ENCODE results near the gene METTL15.

METTL15 gene

GRCh38 chr11:28106353-28107043 is 1.7 kb upstream of the METTL15 start:
- H3K4me2 ChIP-seq (ENCODE audit: low read length) = peak overlapping the region; percentile 92
- H3K27ac ChIP-seq (ENCODE audit: low read depth, low read length, poor library complexity, severe bottlenecking) = peak overlapping the region; percentile 83
- no peak overlapping the region; the same call in 1 of the 2 replicates for H2AFZ ChIP-seq (ENCODE audit: low read length)
- peaks cover 11% of the 10 kb centered on the region; the same call in 1 of the 2 replicates for H3K36me3 ChIP-seq (ENCODE audit: insufficient read depth, low read length)
- H3K4me3 ChIP-seq (ENCODE audit: low read depth, low read length, poor library complexity, severe bottlenecking) = peak overlapping the region; percentile 75
- H3K4me1 ChIP-seq (ENCODE audit: insufficient read depth, low read length, severe bottlenecking) = peaks cover 60% of the 10 kb centered on the region
- no peaks in the 10 kb centered on the region for H3K27me3 ChIP-seq (ENCODE audit: insufficient read depth, low read length)
- no peaks in the 10 kb centered on the region for H3F3A ChIP-seq (ENCODE audit: insufficient read depth, low read length)
- peak overlapping the region; percentile 77 for H3K9ac ChIP-seq (ENCODE audit: low read length)
- no peaks in the 10 kb centered on the region for H3K9me2 ChIP-seq (ENCODE audit: low read depth, low read length)
- H3K9me3 ChIP-seq (ENCODE audit: low read length) = no peaks in the 10 kb centered on the region
- TF ChIP-seq EZH2 (IDR thresholded peaks at IDR 0.05; ENCODE audit: borderline replicate concordance, low read length) (no peak), CTCF (IDR thresholded peaks at IDR 0.05; ENCODE audit: low read length) (no peak)
- H4K20me1 ChIP-seq (ENCODE audit: insufficient read depth, low read length) = no peaks in the 10 kb centered on the region
- peaks cover 83% of the 10 kb centered on the region for H3K79me2 ChIP-seq (ENCODE audit: insufficient read depth, low read length)

GRCh38 chr11:28107191-28107749 is 918 bp upstream of the METTL15 start:
- no peaks in the 10 kb centered on the region for H4K20me1 ChIP-seq (ENCODE audit: insufficient read depth, low read length)
- H3K79me2 ChIP-seq (ENCODE audit: insufficient read depth, low read length) = peaks cover 83% of the 10 kb centered on the region
- peak overlapping the region; percentile 83 for H3K27ac ChIP-seq (ENCODE audit: low read depth, low read length, poor library complexity, severe bottlenecking)
- H3K9me3 ChIP-seq (ENCODE audit: low read length) = no peaks in the 10 kb centered on the region
- peaks cover 6% of the 10 kb centered on the region; the same call in 1 of the 2 replicates for H3K36me3 ChIP-seq (ENCODE audit: insufficient read depth, low read length)
- no peak overlapping the region for H2AFZ ChIP-seq (ENCODE audit: low read length)
- H3K9ac ChIP-seq (ENCODE audit: low read length) = peak overlapping the region; percentile 77
- H3K4me1 ChIP-seq (ENCODE audit: insufficient read depth, low read length, severe bottlenecking) = peaks cover 67% of the 10 kb centered on the region
- TF ChIP-seq EZH2 (IDR thresholded peaks at IDR 0.05; ENCODE audit: borderline replicate concordance, low read length) = no peak
- TF ChIP-seq CTCF (IDR thresholded peaks at IDR 0.05; ENCODE audit: low read length) = no peak
- no peaks in the 10 kb centered on the region for H3K27me3 ChIP-seq (ENCODE audit: insufficient read depth, low read length)
- H3K4me3 ChIP-seq (ENCODE audit: low read depth, low read length, poor library complexity, severe bottlenecking) = peak overlapping the region; percentile 75
- no peaks in the 10 kb centered on the region for H3F3A ChIP-seq (ENCODE audit: insufficient read depth, low read length)
- no peaks in the 10 kb centered on the region for H3K9me2 ChIP-seq (ENCODE audit: low read depth, low read length)
- peak overlapping the region; percentile 92 for H3K4me2 ChIP-seq (ENCODE audit: low read length)

- no peaks in the 10 kb centered on the region for H3K27me3 ChIP-seq (ENCODE audit: insufficient read depth, low read length)
- peaks cover 68% of the 10 kb centered on the region for H3K79me2 ChIP-seq (ENCODE audit: insufficient read depth, low read length)
- peak overlapping the region; percentile 84 for H3K4me2 ChIP-seq (ENCODE audit: low read length)
- H3K9me2 ChIP-seq (ENCODE audit: low read depth, low read length) = no peaks in the 10 kb centered on the region
- no peaks in the 10 kb centered on the region for H3K9me3 ChIP-seq (ENCODE audit: low read length)
- peak overlapping the region; percentile 80 for H3K9ac ChIP-seq (ENCODE audit: low read length)
- peaks cover 63% of the 10 kb centered on the region for H3K4me1 ChIP-seq (ENCODE audit: insufficient read depth, low read length, severe bottlenecking)
- peaks cover 7% of the 10 kb centered on the region; the same call in 1 of the 2 replicates for H3K36me3 ChIP-seq (ENCODE audit: insufficient read depth, low read length)
- no peaks in the 10 kb centered on the region for H3F3A ChIP-seq (ENCODE audit: insufficient read depth, low read length)
- TF ChIP-seq EZH2 (IDR thresholded peaks at IDR 0.05; ENCODE audit: borderline replicate concordance, low read length) = no peak
- no peak for TF ChIP-seq CTCF (IDR thresholded peaks at IDR 0.05; ENCODE audit: low read length)
- peak overlapping the region; percentile 70 for H3K27ac ChIP-seq (ENCODE audit: low read depth, low read length, poor library complexity, severe bottlenecking)
- H2AFZ ChIP-seq (ENCODE audit: low read length) = no peak overlapping the region; the same call in 1 of the 2 replicates
- no peaks in the 10 kb centered on the region for H4K20me1 ChIP-seq (ENCODE audit: insufficient read depth, low read length)
- peak overlapping the region; percentile 75 for H3K4me3 ChIP-seq (ENCODE audit: low read depth, low read length, poor library complexity, severe bottlenecking)
These were observed 770 bp downstream of the METTL15 start for GRCh38 chr11:28108958-28109357.

Data from OCI-LY1 (cell line).